Measurements from ENCODE around the gene CHODL.
A peak's percentile ranks its signal among the peaks of the same experiment; 100 is the strongest.

The CHODL gene

GRCh38 chr21:18294100-18294499 is 49.5 kb downstream of the CHODL start:
- no peak overlapping the region for H3K4me2 ChIP-seq (ENCODE audit: low read depth, low read length, poor library complexity, severe bottlenecking)
- no peak overlapping the region for H2AFZ ChIP-seq (ENCODE audit: low read length)
- no peaks in the 10 kb centered on the region for H3K9me3 ChIP-seq (ENCODE audit: insufficient read depth, low read depth, low read length)
- no peaks in the 10 kb centered on the region for H3K9me2 ChIP-seq (replicated peaks; ENCODE audit: low read depth, low read length)
- H3K79me2 ChIP-seq (ENCODE audit: insufficient read depth, low read length), result no peaks in the 10 kb centered on the region
- TF ChIP-seq EZH2phosphoT487 (IDR thresholded peaks at IDR 0.05; ENCODE audit: borderline replicate concordance) (no peak), CTCF (conservative IDR thresholded peaks at IDR 0.05; ENCODE audit: low read length) (no peak)
- no peaks in the 10 kb centered on the region for H3K36me3 ChIP-seq (ENCODE audit: insufficient read depth, low read length)
- no peaks in the 10 kb centered on the region for H3K27me3 ChIP-seq (ENCODE audit: insufficient read depth, low read length, poor library complexity, severe bottlenecking)
- no peaks in the 10 kb centered on the region for H4K20me1 ChIP-seq (ENCODE audit: insufficient read depth, low read length, poor library complexity, severe bottlenecking)
- H3K4me3 ChIP-seq (ENCODE audit: low read length, poor library complexity, severe bottlenecking), result no peak overlapping the region
- H3K9ac ChIP-seq (ENCODE audit: low read depth, low read length, poor library complexity, severe bottlenecking), result no peak overlapping the region
- no peaks in the 10 kb centered on the region for H3K4me1 ChIP-seq (ENCODE audit: insufficient read depth, low read length, poor library complexity, severe bottlenecking)
- no peaks in the 10 kb centered on the region for H3F3A ChIP-seq (ENCODE audit: low read depth)

- Histone ChIP-seq H3K9ac (ENCODE audit: low read depth, low read length, poor library complexity, severe bottlenecking) (no peak overlapping the region), H3F3A (ENCODE audit: low read depth) (no peaks in the 10 kb centered on the region), H3K79me2 (ENCODE audit: insufficient read depth, low read length) (no peaks in the 10 kb centered on the region), H3K4me3 (ENCODE audit: low read length, poor library complexity, severe bottlenecking) (no peak overlapping the region), H2AFZ (ENCODE audit: low read length) (no peak overlapping the region), H3K9me2 (replicated peaks; ENCODE audit: low read depth, low read length) (no peaks in the 10 kb centered on the region), H4K20me1 (ENCODE audit: insufficient read depth, low read length, poor library complexity, severe bottlenecking) (no peaks in the 10 kb centered on the region), H3K4me1 (ENCODE audit: insufficient read depth, low read length, poor library complexity, severe bottlenecking) (no peaks in the 10 kb centered on the region), H3K4me2 (ENCODE audit: low read depth, low read length, poor library complexity, severe bottlenecking) (no peak overlapping the region), H3K9me3 (ENCODE audit: insufficient read depth, low read depth, low read length) (no peaks in the 10 kb centered on the region), H3K36me3 (ENCODE audit: insufficient read depth, low read length) (no peaks in the 10 kb centered on the region), H3K27me3 (ENCODE audit: insufficient read depth, low read length, poor library complexity, severe bottlenecking) (no peaks in the 10 kb centered on the region)
- TF ChIP-seq EZH2phosphoT487 (IDR thresholded peaks at IDR 0.05; ENCODE audit: borderline replicate concordance), result no peak
- peak; percentile 20; the same call in 1 of the 2 replicates for TF ChIP-seq CTCF (conservative IDR thresholded peaks at IDR 0.05; ENCODE audit: low read length)
Observed at GRCh38 chr21:18298228-18298627, 53.6 kb downstream of the CHODL start.
